Stimulated activated CD8-positive, alpha-beta memory T cell treated with anti-CD3 and anti-CD28 coated beads, Interleukin-2, amount 100 ng/mL, for 1 hour (primary cell): ENCODE results near the gene ODAD2.
"Not testable (repeated sequence)": the region's sequence is repeated elsewhere in the genome, so short reads cannot be mapped to it uniquely, and the experiment has no call there.

Experiments used
- DNase-seq, 2 donors: peaks; one replicate each; pipeline ENCODE4 v3.0.0-alpha.2; 2020; ENCODE audit warnings: low read depth in 2 of 2

ODAD2 gene

GRCh38 chr10:27998954-27999275, at the start of gene ODAD2:
Gene ODAD2, minus strand, starts transcription at chr10:27999079. Its CDS starts 3,937 bp downstream, at chr10:27995142.
- DNase-seq = no peak

- DNase-seq = no peak
These were observed 48.2 kb upstream of the ODAD2 start for GRCh38 chr10:28047061-28047460.

- DNase-seq = no peak
These were observed 47.7 kb upstream of the ODAD2 start for GRCh38 chr10:28046579-28046978.

- DNase-seq = no peak
These were observed 45.1 kb upstream of the ODAD2 start for GRCh38 chr10:28043941-28044340.

- no peak for DNase-seq
These were observed 37.7 kb upstream of the ODAD2 start for GRCh38 chr10:28036587-28036986.

- no peak for DNase-seq
These were observed 22.4 kb upstream of the ODAD2 start for GRCh38 chr10:28020993-28021982.

GRCh38 chr10:28020080-28020860, 21.4 kb upstream of the ODAD2 start:
- no peak for DNase-seq

GRCh38 chr10:28014651-28015050, 15.8 kb upstream of the ODAD2 start:
- DNase-seq = no peak

GRCh38 chr10:28012990-28013515, 14.2 kb upstream of the ODAD2 start:
- no peak for DNase-seq

GRCh38 chr10:28010821-28011220, 11.9 kb upstream of the ODAD2 start:
- no peak for DNase-seq

- DNase-seq = no peak
These were observed 9.2 kb upstream of the ODAD2 start for GRCh38 chr10:28008054-28008453.

- no peak for DNase-seq
These were observed 2.5 kb upstream of the ODAD2 start for GRCh38 chr10:28001353-28001752.

- no peak for DNase-seq
These were observed 513 bp downstream of the ODAD2 start for GRCh38 chr10:27998178-27998953.

- no peak for DNase-seq
These were observed 1.1 kb downstream of the ODAD2 start for GRCh38 chr10:27997865-27998177.

- DNase-seq = no peak
These were observed 3.6 kb downstream of the ODAD2 start for GRCh38 chr10:27995311-27995710.

- not testable (repeated sequence) for DNase-seq
These were observed 9.5 kb downstream of the ODAD2 start for GRCh38 chr10:27989357-27989756.

- no peak for DNase-seq
These were observed 12.1 kb downstream of the ODAD2 start for GRCh38 chr10:27986821-27987220.

GRCh38 chr10:27982875-27983543, 15.9 kb downstream of the ODAD2 start:
- no peak for DNase-seq

GRCh38 chr10:27981744-27982143, 17.1 kb downstream of the ODAD2 start:
- DNase-seq = no peak

GRCh38 chr10:27970795-27971194, 28.1 kb downstream of the ODAD2 start:
- DNase-seq = not testable (repeated sequence)

GRCh38 chr10:27969931-27970330, 28.9 kb downstream of the ODAD2 start:
- not testable (repeated sequence) for DNase-seq
